Measurements from ENCODE around the gene MS4A14.
A peak's percentile ranks its signal among the peaks of the same experiment; 100 is the strongest.

Gene MS4A14

DNA sequence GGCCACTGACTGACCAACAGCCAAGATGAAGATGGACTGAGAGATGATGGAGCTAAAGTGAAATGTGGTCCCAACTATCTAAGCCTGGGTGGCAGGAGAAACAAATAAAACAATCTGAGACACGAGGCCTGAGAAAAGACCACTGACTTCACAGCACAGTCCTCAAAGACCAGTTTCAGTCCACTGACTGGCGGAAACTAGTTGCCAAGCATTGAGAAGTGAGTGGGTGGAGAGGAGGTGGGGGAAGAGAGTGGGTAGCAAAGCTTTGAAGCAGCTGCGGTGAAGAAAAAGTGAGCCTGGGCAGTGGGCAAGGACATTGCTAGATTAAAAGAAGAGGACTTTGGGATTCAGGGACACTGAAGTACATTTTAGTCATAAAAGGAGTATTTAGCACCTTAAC, 61.3 kb downstream of the MS4A14 start:
- FAIRE-seq (peak; percentile 97), DNase-seq (ENCODE audit: insufficient read length, low spot score) (no peak)
- TF ChIP-seq PAX5 (IDR thresholded peaks at IDR 0.05; ENCODE audit: insufficient read depth, low read length, severe bottlenecking) = no peak
- TF ChIP-seq TAF1 (IDR thresholded peaks at IDR 0.05; ENCODE audit: low read depth, low read length) = peak; percentile 71; the same call in 1 of the 2 replicates
- 0 out of 2 replicates have a peak, but pooled peaks have one; percentile 39 for TF ChIP-seq POU2F2 (IDR thresholded peaks at IDR 0.05; ENCODE audit: low read depth, low read length)
- TF ChIP-seq POLR2AphosphoS5 (IDR thresholded peaks at IDR 0.05; ENCODE audit: low read depth, low read length) = peak; percentile 48; the same call in 1 of the 2 replicates
- TF ChIP-seq SPI1 (IDR thresholded peaks at IDR 0.05; ENCODE audit: low read depth, low read length) = no peak
- peak; percentile 79 for TF ChIP-seq POLR2A (IDR thresholded peaks at IDR 0.05; ENCODE audit: low read depth, low read length)

DNA sequence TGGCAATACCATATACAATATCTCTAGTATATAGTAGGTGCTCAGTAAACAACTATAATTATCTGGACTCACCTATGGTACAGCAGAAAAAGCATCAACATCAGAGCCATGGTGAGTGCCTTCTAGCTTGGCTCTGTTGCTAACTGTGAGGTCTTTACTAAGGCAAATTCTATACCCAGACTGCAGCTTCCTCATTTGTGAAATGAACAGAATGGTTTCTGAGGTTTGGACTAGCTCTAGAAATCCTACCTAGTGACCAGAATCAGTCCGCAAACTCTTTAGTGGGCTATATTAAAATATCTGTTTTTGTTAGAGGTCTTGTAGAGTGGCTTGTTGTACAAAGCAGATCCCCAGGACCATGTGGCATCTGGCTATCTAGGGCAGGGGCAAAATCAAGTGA, 63.1 kb downstream of the MS4A14 start:
- DNase-seq (ENCODE audit: insufficient read length, low spot score) (no peak), FAIRE-seq (peak; percentile 85)
- TF ChIP-seq POU2F2 (IDR thresholded peaks at IDR 0.05; ENCODE audit: low read depth, low read length) (no peak), POLR2A (IDR thresholded peaks at IDR 0.05; ENCODE audit: low read depth, low read length) (no peak), POLR2AphosphoS5 (IDR thresholded peaks at IDR 0.05; ENCODE audit: low read depth, low read length) (no peak), SPI1 (IDR thresholded peaks at IDR 0.05; ENCODE audit: low read depth, low read length) (peak; percentile 63)
